ENCODE data around the gene SLC5A3. TPM values are rescaled to one million over a fixed set of nuclear protein-coding genes. Genes with fewer than 3 reads are reported as not detected.

Gene SLC5A3
- total RNA-seq, 1 experiment from 2014 or later: 12.3 TPM

DNA sequence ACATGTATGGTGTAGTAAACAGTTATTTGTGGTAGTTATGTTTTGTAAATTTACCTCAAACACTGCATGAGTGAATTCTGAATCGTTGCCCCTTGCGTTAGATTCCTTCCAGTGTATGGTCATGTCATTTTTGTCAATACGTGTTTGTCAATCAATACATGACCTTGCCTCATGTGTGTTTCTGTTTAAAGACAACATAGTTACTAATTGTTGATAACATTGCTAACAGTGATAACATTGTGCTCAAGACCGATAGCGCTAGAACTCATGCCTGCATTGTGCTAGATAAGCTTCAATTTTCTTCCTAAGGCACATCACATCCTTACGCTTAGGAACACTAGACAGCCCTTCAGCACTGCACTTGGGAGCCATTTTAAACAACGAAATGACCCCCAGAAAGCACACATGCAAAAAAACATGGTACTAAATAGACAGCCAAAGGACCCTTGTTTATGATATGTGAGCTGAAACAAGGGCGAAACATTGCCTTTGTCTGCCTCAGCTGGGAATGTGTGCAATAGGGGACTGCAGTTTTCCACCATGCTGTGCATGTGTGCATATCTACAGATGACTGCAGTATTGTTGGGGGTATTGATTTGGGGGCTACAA is 37.3 kb downstream of the SLC5A3 start:
- no peak for DNase-seq
- Histone ChIP-seq H3K4ac (ENCODE audit: low read depth, low read length) (no peak overlapping the region), H3K9ac (ENCODE audit: extremely low read depth, insufficient read length, low read length) (no peak overlapping the region), H3K27ac (ENCODE audit: insufficient read length, low read depth, low read length) (no peak overlapping the region), H3K79me2 (ENCODE audit: insufficient read depth, low read length) (peaks cover 5% of the 10 kb centered on the region; the same call in 1 of the 2 replicates), H3K4me1 (ENCODE audit: insufficient read depth, low read length) (peaks cover 3% of the 10 kb centered on the region), H2BK15ac (ENCODE audit: low read depth, low read length) (no peak overlapping the region), H3K56ac (ENCODE audit: insufficient read length, low read depth, low read length) (no peak overlapping the region), H4K20me1 (ENCODE audit: control insufficient read depth, insufficient read depth, insufficient read length) (no peaks in the 10 kb centered on the region), H3K9me3 (ENCODE audit: control insufficient read depth, low read depth, low read length) (no peaks in the 10 kb centered on the region), H3K14ac (ENCODE audit: insufficient read depth, low read length) (no peak overlapping the region), H4K8ac (replicated peaks; ENCODE audit: insufficient read length, low read depth, low read length) (no peak overlapping the region), H2BK20ac (ENCODE audit: low read depth, low read length, poor library complexity, severe bottlenecking) (no peak overlapping the region), H2BK120ac (ENCODE audit: low read depth, low read length, poor library complexity, severe bottlenecking) (no peak overlapping the region), H3K79me1 (ENCODE audit: insufficient read depth, low read depth, low read length, poor library complexity, severe bottlenecking) (peaks cover 2% of the 10 kb centered on the region), H3K4me2 (ENCODE audit: insufficient read depth, insufficient read length, low read length) (no peak overlapping the region), H2BK5ac (ENCODE audit: insufficient read length, low read length) (no peak overlapping the region), H3K27me3 (ENCODE audit: insufficient read depth, low read length) (no peaks in the 10 kb centered on the region), H3K23me2 (ENCODE audit: insufficient read length, low read depth, low read length, poor library complexity, severe bottlenecking) (no peaks in the 10 kb centered on the region), H2AK5ac (ENCODE audit: insufficient read length, low read length) (no peak overlapping the region), H4K91ac (ENCODE audit: insufficient read length, low read depth, low read length) (no peak overlapping the region), H2AFZ (ENCODE audit: low read length) (no peak overlapping the region), H3K18ac (ENCODE audit: insufficient read length, low read depth, low read length) (no peak overlapping the region), H3K23ac (ENCODE audit: insufficient read length, low read depth, low read length) (no peak overlapping the region), H3T11ph (ENCODE audit: low read length) (no peak overlapping the region), H2BK12ac (ENCODE audit: insufficient read length, low read depth, low read length) (no peak overlapping the region), H4K5ac (ENCODE audit: insufficient read length, low read depth, low read length) (no peak overlapping the region)
- peaks cover 2 to 8% (median 7%) of the 10 kb centered on the region in 3 experiments for H3K36me3 Mint-ChIP-seq (ENCODE audit: insufficient read depth in 1 of 3, low read depth in 3 of 3)
- TF ChIP-seq, protein P1, sequence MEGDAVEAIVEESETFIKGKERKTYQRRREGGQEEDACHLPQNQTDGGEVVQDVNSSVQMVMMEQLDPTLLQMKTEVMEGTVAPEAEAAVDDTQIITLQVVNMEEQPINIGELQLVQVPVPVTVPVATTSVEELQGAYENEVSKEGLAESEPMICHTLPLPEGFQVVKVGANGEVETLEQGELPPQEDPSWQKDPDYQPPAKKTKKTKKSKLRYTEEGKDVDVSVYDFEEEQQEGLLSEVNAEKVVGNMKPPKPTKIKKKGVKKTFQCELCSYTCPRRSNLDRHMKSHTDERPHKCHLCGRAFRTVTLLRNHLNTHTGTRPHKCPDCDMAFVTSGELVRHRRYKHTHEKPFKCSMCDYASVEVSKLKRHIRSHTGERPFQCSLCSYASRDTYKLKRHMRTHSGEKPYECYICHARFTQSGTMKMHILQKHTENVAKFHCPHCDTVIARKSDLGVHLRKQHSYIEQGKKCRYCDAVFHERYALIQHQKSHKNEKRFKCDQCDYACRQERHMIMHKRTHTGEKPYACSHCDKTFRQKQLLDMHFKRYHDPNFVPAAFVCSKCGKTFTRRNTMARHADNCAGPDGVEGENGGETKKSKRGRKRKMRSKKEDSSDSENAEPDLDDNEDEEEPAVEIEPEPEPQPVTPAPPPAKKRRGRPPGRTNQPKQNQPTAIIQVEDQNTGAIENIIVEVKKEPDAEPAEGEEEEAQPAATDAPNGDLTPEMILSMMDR (conservative IDR thresholded peaks at IDR 0.05): no peak
- H3K4me1 Mint-ChIP-seq: peaks cover 50 to 59% of the 10 kb centered on the region in 2 experiments
- H3K4me3 Mint-ChIP-seq: no peak overlapping the region
- H3K27ac Mint-ChIP-seq: no peak overlapping the region
- WGBS (ENCODE audit: extremely low coverage, insufficient read length, low lambda C conversion rate): no CpG with 5 or more reads among the region's 8 CpGs
- H3K9me3 Mint-ChIP-seq: peaks cover 0 to 3% of the 10 kb centered on the region in 2 experiments; a peak in 1 of 5 replicates
- H3K27me3 Mint-ChIP-seq (ENCODE audit: low read depth): no peaks in the 10 kb centered on the region
